ENCODE data around the gene SOX10. TPM values are rescaled to one million over a fixed set of nuclear protein-coding genes. Genes with fewer than 3 reads are reported as not detected.

The SOX10 gene
- total and polyA plus RNA-seq, 2 of the 13 experiments (the other 11 are each of a cell fraction or from before 2014, with no cell fraction given): not detected

DNA sequence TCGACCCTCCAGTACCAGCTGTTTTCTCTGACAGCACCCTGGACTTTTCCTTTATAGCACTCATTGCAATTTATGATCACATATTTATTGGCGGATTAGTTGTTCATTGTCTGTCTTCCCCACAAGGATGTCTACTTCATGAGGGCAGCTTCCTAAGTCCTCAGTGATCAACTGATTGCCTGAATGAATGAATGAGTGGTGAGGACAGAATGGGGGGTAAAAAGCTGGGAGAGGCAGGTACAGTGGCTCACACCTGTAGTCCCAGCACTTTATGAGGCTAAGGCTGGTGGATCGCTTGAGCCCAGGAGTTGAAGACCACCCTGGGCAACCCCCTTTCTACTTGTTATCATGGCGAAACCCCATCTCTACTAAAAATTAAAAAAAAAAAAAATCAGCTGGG, 11.1 kb upstream of the SOX10 start:
- Histone ChIP-seq H3K4me2 (ENCODE audit: low read depth, low read length) (no peak overlapping the region), H3K27ac (ENCODE audit: extremely low read length, insufficient read depth, low read length) (no peak overlapping the region), H3K9ac (ENCODE audit: insufficient read depth, low read depth, low read length) (no peak overlapping the region), H3K36me3 (replicated peaks in 1 of 2; ENCODE audit: control insufficient read depth in 1 of 2, insufficient read depth in 2 of 2, low read length in 2 of 2) (no peaks in the 10 kb centered on the region), H3K9me3 (ENCODE audit: low read length) (no peaks in the 10 kb centered on the region), H3K4me3 (replicated peaks in 1 of 3; ENCODE audit: insufficient read depth in 1 of 3, low read depth in 2 of 3, low read length in 3 of 3) (no peak overlapping the region), H2AFZ (ENCODE audit: low read length) (no peak overlapping the region), H3K4me1 (ENCODE audit: insufficient read depth, low read length) (peaks cover 74% of the 10 kb centered on the region), H4K20me1 (ENCODE audit: insufficient read depth, low read length) (no peaks in the 10 kb centered on the region), H3K79me2 (ENCODE audit: insufficient read depth, low read length) (no peaks in the 10 kb centered on the region), H3K27me3 (ENCODE audit: control insufficient read depth in 1 of 2, insufficient read depth in 2 of 2, low read length in 2 of 2) (peaks cover 0 to 8% of the 10 kb centered on the region in 2 experiments; a peak in 2 of 5 replicates)
- DNase-seq (ENCODE audit: low spot score) (no peak), FAIRE-seq (no peak), ATAC-seq (no peak)
- ChIA-PET CTCF (ENCODE audit: low intra/inter-chr PET ratio, low total read pairs) (no interaction called here), POLR2A (no interaction called here)
- no peak for TF ChIP-seq CHD4 (IDR thresholded peaks at IDR 0.05; ENCODE audit: borderline replicate concordance, low read length)
- no peak for TF ChIP-seq SOX5 (CRISPR knock-in tag; IDR thresholded peaks at IDR 0.05; ENCODE audit: borderline replicate concordance)
- TF ChIP-seq TAF1 (CRISPR knock-in tag; IDR thresholded peaks at IDR 0.05): no peak
- no peak for TF ChIP-seq ZNF501 (CRISPR knock-in tag; IDR thresholded peaks at IDR 0.05)
- TF ChIP-seq ZNF672 (CRISPR knock-in tag; IDR thresholded peaks at IDR 0.05): no peak
- intact Hi-C loops (cut with micrococcal nuclease; ENCODE audit: unreplicated experiment): no loop called here
- BruUV-seq (replicated peaks): no TSS peak
- in situ Hi-C loops (cut with HindIII; ENCODE audit: extremely low pct_ligation_motif_present, low pct_unique_long_range_greater_than_20kb): no loop called here
- 74% methylated on average over 4 of the region's 4 CpGs for WGBS (ENCODE audit: low lambda C conversion rate)

GRCh38 chr22:37994982-37995381, 10.6 kb upstream of the SOX10 start:
- Histone ChIP-seq H3K36me3 (replicated peaks in 1 of 2; ENCODE audit: control insufficient read depth in 1 of 2, insufficient read depth in 2 of 2, low read length in 2 of 2) (no peaks in the 10 kb centered on the region), H3K4me1 (ENCODE audit: insufficient read depth, low read length) (peaks cover 69% of the 10 kb centered on the region), H3K4me3 (replicated peaks in 1 of 3; ENCODE audit: insufficient read depth in 1 of 3, low read depth in 2 of 3, low read length in 3 of 3) (no peak overlapping the region), H3K27ac (ENCODE audit: extremely low read length, insufficient read depth, low read length) (no peak overlapping the region), H3K4me2 (ENCODE audit: low read depth, low read length) (no peak overlapping the region), H3K9ac (ENCODE audit: insufficient read depth, low read depth, low read length) (no peak overlapping the region), H4K20me1 (ENCODE audit: insufficient read depth, low read length) (no peaks in the 10 kb centered on the region), H3K9me3 (ENCODE audit: low read length) (no peaks in the 10 kb centered on the region), H3K27me3 (ENCODE audit: control insufficient read depth in 1 of 2, insufficient read depth in 2 of 2, low read length in 2 of 2) (peaks cover 0 to 8% of the 10 kb centered on the region in 2 experiments; a peak in 2 of 5 replicates), H2AFZ (ENCODE audit: low read length) (no peak overlapping the region), H3K79me2 (ENCODE audit: insufficient read depth, low read length) (no peaks in the 10 kb centered on the region)
- CTCF ChIA-PET (ENCODE audit: low intra/inter-chr PET ratio, low total read pairs): no interaction called here
- 53% methylated on average over 6 of the region's 6 CpGs for WGBS (ENCODE audit: low lambda C conversion rate)
- FAIRE-seq (no peak), DNase-seq (ENCODE audit: low spot score) (no peak), ATAC-seq (no peak)
- POLR2A ChIA-PET: no interaction called here
- no peak for TF ChIP-seq MED13 (CRISPR knock-in tag; IDR thresholded peaks at IDR 0.05)
- peak; percentile 95 for TF ChIP-seq ZNF768 (CRISPR knock-in tag; IDR thresholded peaks at IDR 0.05)
- TF ChIP-seq ZBTB39 (CRISPR knock-in tag; IDR thresholded peaks at IDR 0.05): no peak
- TF ChIP-seq NFKBIZ (CRISPR knock-in tag; IDR thresholded peaks at IDR 0.05): no peak
- no peak for TF ChIP-seq MAFG (CRISPR knock-in tag; IDR thresholded peaks at IDR 0.05)
- no peak for TF ChIP-seq SMYD3 (CRISPR knock-in tag; IDR thresholded peaks at IDR 0.05)
- no peak for TF ChIP-seq CCAR2 (optimal IDR thresholded peaks at IDR 0.05; ENCODE audit: low read depth, low read length)
- TF ChIP-seq KAT7 (CRISPR knock-in tag; IDR thresholded peaks at IDR 0.05; ENCODE audit: borderline replicate concordance): no peak
- TF ChIP-seq ZNF282 (IDR thresholded peaks at IDR 0.05; ENCODE audit: partially characterized antibody): no peak
- intact Hi-C loops (cut with micrococcal nuclease; ENCODE audit: unreplicated experiment): no loop called here
- in situ Hi-C loops (cut with HindIII; ENCODE audit: extremely low pct_ligation_motif_present, low pct_unique_long_range_greater_than_20kb): no loop called here
- no TSS peak for BruUV-seq (replicated peaks)

Measured in HepG2 (cell line).